Mesenchymal stem cell (in vitro differentiated cells and primary cell): ENCODE measurements around the gene ZFHX3.

Experiments
- DNase-seq: peaks from one replicate; pipeline ENCODE4 v3.0.0-alpha.2; 2013
- H2AFZ ChIP-seq: one replicate; pipeline ENCODE4 v1.6.1; 2013; ENCODE audit warnings: low read depth, mild to moderate bottlenecking, control low read depth, inconsistent platforms, low read length, moderate library complexity
- H2AK5ac ChIP-seq: 2 replicates; pipeline ENCODE4 v1.6.1; 2013; ENCODE audit warnings: low read length, moderate library complexity, mild to moderate bottlenecking, inconsistent platforms; ENCODE audit not compliant: severe bottlenecking
- H2BK120ac ChIP-seq: one replicate; pipeline ENCODE4 v1.6.1; 2013; ENCODE audit warnings: low read depth, mild to moderate bottlenecking, inconsistent platforms, low read length, moderate library complexity
- H2BK12ac ChIP-seq, 2 experiments: one replicate each; pipeline ENCODE4 v1.6.1; 2013; ENCODE audit warnings: inconsistent platforms in 2 of 2, low read length in 2 of 2, mild to moderate bottlenecking in 2 of 2, moderate library complexity in 2 of 2, control low read depth in 1 of 2
- H2BK15ac ChIP-seq: one replicate; pipeline ENCODE4 v1.6.1; 2013; ENCODE audit warnings: mild to moderate bottlenecking, low read depth, inconsistent platforms; ENCODE audit not compliant: poor library complexity, severe bottlenecking
- H2BK5ac ChIP-seq: 2 replicates; pipeline ENCODE4 v1.6.1; 2013; ENCODE audit warnings: low read depth, mild to moderate bottlenecking, low read length, control low read depth, inconsistent platforms; ENCODE audit not compliant: poor library complexity, severe bottlenecking
- H3K14ac ChIP-seq, 2 experiments: one replicate each; pipeline ENCODE4 v1.6.1; 2013; ENCODE audit warnings: inconsistent platforms in 2 of 2, low read length in 2 of 2, control low read depth in 1 of 2, mild to moderate bottlenecking in 1 of 2, moderate library complexity in 1 of 2
- H3K18ac ChIP-seq, 2 experiments: one replicate each; pipeline ENCODE4 v1.6.1; 2013; ENCODE audit warnings: inconsistent platforms in 2 of 2, low read length in 2 of 2, control low read depth in 1 of 2, low read depth in 1 of 2, mild to moderate bottlenecking in 1 of 2
- H3K23ac ChIP-seq, 2 experiments: one replicate each; pipeline ENCODE4 v1.6.1; 2013; ENCODE audit warnings: inconsistent platforms in 2 of 2, low read length in 2 of 2, mild to moderate bottlenecking in 2 of 2, moderate library complexity in 2 of 2, control low read depth in 1 of 2
- H3K27ac ChIP-seq: 2 replicates; pipeline ENCODE4 v1.5.1; 2013; ENCODE audit warnings: mild to moderate bottlenecking, moderate library complexity, low read length, control low read depth, inconsistent platforms; ENCODE audit not compliant: poor library complexity, severe bottlenecking
- H3K27me3 ChIP-seq, 2 experiments: 2 replicates each; pipeline versions ENCODE4 v1.6.1 to v1.7.0; 2013; ENCODE audit warnings: low read length in 2 of 2, mild to moderate bottlenecking in 2 of 2, moderate library complexity in 2 of 2, control low read depth in 1 of 2, inconsistent platforms in 1 of 2; ENCODE audit not compliant: control insufficient read depth in 1 of 2, insufficient read depth in 1 of 2
- H3K36me3 ChIP-seq, 2 experiments: 2 replicates each; pipeline versions ENCODE4 v1.6.1 to v1.7.0; 2013; ENCODE audit warnings: low read length in 2 of 2, control low read depth in 1 of 2, inconsistent platforms in 1 of 2, low read depth in 1 of 2, mild to moderate bottlenecking in 1 of 2; ENCODE audit not compliant: insufficient read depth in 2 of 2, control insufficient read depth in 1 of 2
- H3K4ac ChIP-seq, 2 experiments: one replicate each; pipeline ENCODE4 v1.6.1; 2013; ENCODE audit warnings: inconsistent platforms in 2 of 2, low read length in 2 of 2, mild to moderate bottlenecking in 2 of 2, moderate library complexity in 2 of 2, control low read depth in 1 of 2, low read depth in 1 of 2
- H3K4me1 ChIP-seq: 2 replicates; pipeline ENCODE4 v1.6.1; 2013; ENCODE audit warnings: low read depth, low read length, control low read depth; ENCODE audit not compliant: control insufficient read depth, insufficient read depth
- H3K4me2 ChIP-seq: 2 replicates; pipeline ENCODE4 v1.6.1; 2013; ENCODE audit warnings: low read length, mild to moderate bottlenecking, inconsistent platforms; ENCODE audit not compliant: poor library complexity, severe bottlenecking
- H3K4me3 ChIP-seq, 2 experiments: 2 replicates each; pipeline versions ENCODE4 v1.5.1 to v1.7.0; 2013; ENCODE audit warnings: low read length in 2 of 2, mild to moderate bottlenecking in 2 of 2, control low read depth in 1 of 2, low read depth in 1 of 2; ENCODE audit not compliant: insufficient read depth in 1 of 2
- H3K79me1 ChIP-seq: replicated peaks from 2 replicates; pipeline ENCODE4 v1.6.1; 2013; ENCODE audit warnings: mild to moderate bottlenecking, control low read depth, low read length, inconsistent platforms; ENCODE audit not compliant: poor library complexity, severe bottlenecking
- H3K9ac ChIP-seq: 2 replicates; pipeline ENCODE4 v1.7.0; 2013; ENCODE audit warnings: mild to moderate bottlenecking, low read length, moderate library complexity
- H3K9me3 ChIP-seq: 2 replicates; pipeline ENCODE4 v1.7.0; 2013; ENCODE audit warnings: mild to moderate bottlenecking, low read length; ENCODE audit not compliant: control insufficient read depth
- H4K8ac ChIP-seq: one replicate; pipeline ENCODE4 v1.6.1; 2013; ENCODE audit warnings: inconsistent platforms, mild to moderate bottlenecking, low read length, moderate library complexity
- H4K91ac ChIP-seq: one replicate; pipeline ENCODE4 v1.6.1; 2013; ENCODE audit warnings: mild to moderate bottlenecking, low read length, inconsistent platforms
- WGBS: methylation state at CpG from one replicate; pipeline ENCODE4 v1.1.7; 2013; ENCODE audit warnings: mixed read lengths; 5-methylcytosine and 5-hydroxymethylcytosine counted together

The ZFHX3 gene

DNA sequence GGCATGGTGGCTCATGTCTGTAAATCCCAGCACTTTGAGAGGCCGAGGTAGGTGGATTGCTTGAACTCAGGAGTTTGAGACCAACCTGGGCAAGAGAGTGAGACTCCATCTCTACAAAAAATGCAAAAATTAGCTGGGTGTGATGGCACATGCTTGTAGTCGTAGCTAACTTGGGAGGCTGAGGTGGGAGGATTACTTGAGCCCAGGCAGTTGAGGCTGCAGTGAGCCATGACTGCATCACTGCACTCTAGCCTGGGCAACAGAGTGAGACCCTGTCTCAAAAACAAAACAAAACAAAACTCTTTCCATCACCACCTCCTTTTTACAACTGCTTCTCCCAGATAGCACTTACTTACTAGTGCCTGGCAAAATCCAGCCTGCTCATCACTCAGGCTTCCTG, 214.0 kb downstream of the ZFHX3 start:
- H3K14ac ChIP-seq, result no peak overlapping the region
- no peak overlapping the region for H2BK12ac ChIP-seq
- H3K9ac ChIP-seq, result no peak overlapping the region
- H3K23ac ChIP-seq, result no peak overlapping the region
- 100% methylated on average over 2 of the region's 2 CpGs for WGBS
- peaks cover 0 to 7% of the 10 kb centered on the region in 2 experiments for H3K36me3 ChIP-seq
- no peak overlapping the region for H3K4me3 ChIP-seq
- H2BK5ac ChIP-seq, result no peak overlapping the region
- H3K9me3 ChIP-seq, result no peaks in the 10 kb centered on the region
- DNase-seq, result no peak
- H3K27ac ChIP-seq, result no peak overlapping the region
- no peak overlapping the region for H3K4ac ChIP-seq
- H2AK5ac ChIP-seq, result no peak overlapping the region
- H4K8ac ChIP-seq, result no peak overlapping the region
- no peak overlapping the region for H2BK15ac ChIP-seq
- peaks cover 20% of the 10 kb centered on the region for H3K79me1 ChIP-seq
- no peak overlapping the region for H4K91ac ChIP-seq
- peaks cover 8% of the 10 kb centered on the region for H3K4me1 ChIP-seq
- no peaks in the 10 kb centered on the region for H3K27me3 ChIP-seq
- no peak overlapping the region for H3K4me2 ChIP-seq
- H2AFZ ChIP-seq, result no peak overlapping the region
- H3K18ac ChIP-seq, result no peak overlapping the region
- H2BK120ac ChIP-seq, result no peak overlapping the region

- Histone ChIP-seq H2BK15ac (no peak overlapping the region), H3K9me3 (no peaks in the 10 kb centered on the region), H4K91ac (no peak overlapping the region), H3K27me3 (no peaks in the 10 kb centered on the region), H3K79me1 (peaks cover 18% of the 10 kb centered on the region), H3K4me3 (no peak overlapping the region), H3K4me2 (no peak overlapping the region), H2BK12ac (peak overlapping the region in 1 of 2 experiments; percentile 32), H3K14ac (no peak overlapping the region), H3K9ac (no peak overlapping the region), H3K23ac (no peak overlapping the region), H3K18ac (peak overlapping the region in 1 of 2 experiments; percentile 16), H2AK5ac (peak overlapping the region; percentile 22), H2AFZ (no peak overlapping the region), H3K27ac (no peak overlapping the region), H4K8ac (no peak overlapping the region), H3K4me1 (peaks cover 8% of the 10 kb centered on the region), H2BK120ac (no peak overlapping the region), H3K4ac (no peak overlapping the region), H3K36me3 (peaks cover 3 to 7% of the 10 kb centered on the region in 2 experiments), H2BK5ac (no peak overlapping the region)
- WGBS, result 91% methylated on average over 2 of the region's 3 CpGs
- DNase-seq, result no peak
Measured at GRCh38 chr16:72833482-72833881, 214.4 kb downstream of the ZFHX3 start.

- no peak overlapping the region for H3K4ac ChIP-seq
- no peak overlapping the region for H3K4me2 ChIP-seq
- H3K4me3 ChIP-seq, result no peak overlapping the region
- H2AFZ ChIP-seq, result no peak overlapping the region
- no peak overlapping the region for H2BK12ac ChIP-seq
- H3K36me3 ChIP-seq, result peaks cover 6 to 9% of the 10 kb centered on the region in 2 experiments
- H2BK5ac ChIP-seq, result no peak overlapping the region
- H3K18ac ChIP-seq, result no peak overlapping the region
- no peak overlapping the region for H2BK15ac ChIP-seq
- H3K27ac ChIP-seq, result no peak overlapping the region
- H3K14ac ChIP-seq, result no peak overlapping the region
- H2AK5ac ChIP-seq, result no peak overlapping the region
- H2BK120ac ChIP-seq, result no peak overlapping the region
- H4K91ac ChIP-seq, result no peak overlapping the region
- peaks cover 5% of the 10 kb centered on the region for H3K4me1 ChIP-seq
- 57% methylated on average over 10 of the region's 13 CpGs for WGBS
- peak overlapping the region; percentile 6 for H3K9ac ChIP-seq
- no peaks in the 10 kb centered on the region for H3K9me3 ChIP-seq
- H4K8ac ChIP-seq, result no peak overlapping the region
- DNase-seq, result peak; percentile 75
- no peak overlapping the region for H3K23ac ChIP-seq
- H3K27me3 ChIP-seq, result no peaks in the 10 kb centered on the region
- peaks cover 15% of the 10 kb centered on the region for H3K79me1 ChIP-seq
Measured at GRCh38 chr16:72832621-72833248, 215.2 kb downstream of the ZFHX3 start.

- Histone ChIP-seq H3K4me3 (no peak overlapping the region), H2AFZ (no peak overlapping the region), H3K9ac (no peak overlapping the region), H4K8ac (no peak overlapping the region), H3K4me1 (peaks cover 5% of the 10 kb centered on the region), H2BK5ac (no peak overlapping the region), H3K4ac (no peak overlapping the region), H3K27ac (no peak overlapping the region), H2BK12ac (no peak overlapping the region), H3K14ac (no peak overlapping the region), H3K79me1 (peaks cover 5% of the 10 kb centered on the region), H3K9me3 (no peaks in the 10 kb centered on the region), H3K27me3 (no peaks in the 10 kb centered on the region), H3K23ac (no peak overlapping the region), H3K18ac (no peak overlapping the region), H2BK15ac (no peak overlapping the region), H3K4me2 (no peak overlapping the region), H4K91ac (no peak overlapping the region), H2BK120ac (no peak overlapping the region), H2AK5ac (no peak overlapping the region), H3K36me3 (peaks cover 8 to 24% of the 10 kb centered on the region in 2 experiments)
- 66% methylated on average over 8 of the region's 12 CpGs for WGBS
- peak; percentile 63 for DNase-seq
Measured at GRCh38 chr16:72829846-72830775, 217.8 kb downstream of the ZFHX3 start.
